Motor neuron (in vitro differentiated cells): ENCODE measurements around the gene SETX. TPM values are rescaled to one million over a fixed set of nuclear protein-coding genes. Genes with fewer than 3 reads are reported as not detected.

Experiments
- ATAC-seq, 8 experiments: fragments of 200-7000 bp; cut with Tn5 transposase; replicated peaks in 6 of 8; 2 replicates each; pipeline ENCODE4 v1.8.0; 2021; ENCODE audit warnings: mild to moderate bottlenecking in 8 of 8, moderate library complexity in 8 of 8
- H3K27ac ChIP-seq, 2 donors: fragments of 250-450 bp; sonication (Bioruptor Pico); 2 replicates each; pipeline ENCODE4 v1.9.0; 2021; ENCODE audit warnings: antibody characterized with exemption in 2 of 2, mild to moderate bottlenecking in 2 of 2, moderate library complexity in 1 of 2
- H3K4me1 ChIP-seq, 2 donors: fragments of 250-450 bp; sonication (Bioruptor Pico); replicated peaks in 1 of 2; 2 replicates each; pipeline ENCODE4 v1.6.1; 2021; ENCODE audit warnings: antibody characterized with exemption in 2 of 2, mild to moderate bottlenecking in 2 of 2, moderate library complexity in 1 of 2
- H3K4me3 ChIP-seq, 5 donors: fragments of 250-450 bp; sonication (Bioruptor Pico); 2 replicates each; pipeline ENCODE4 v1.9.0; 2021; ENCODE audit warnings: antibody characterized with exemption in 5 of 5, mild to moderate bottlenecking in 5 of 5, moderate library complexity in 4 of 5
- WGBS, 10 experiments: fragments of 450-650 bp; shearing (Covaris generic); methylation state at CpG; one replicate each; pipeline ENCODE4 v1.0.0; 2022; 5-methylcytosine and 5-hydroxymethylcytosine counted together
- in situ Hi-C, 9 experiments: fragments of 400-800 bp; cut with MboI; loops; one replicate each; pipeline ENCODE4 v1.15.0; 2021; ENCODE audit warnings: low sequenced_read_pairs in 9 of 9, low pct_unique_long_range_greater_than_20kb in 2 of 9; ENCODE audit not compliant: unreplicated experiment in 9 of 9
- total RNA-seq, 8 experiments: library from RNA; unstranded; fragments of 300-600 nt; gene quantifications; 2 replicates each; pipeline versions ENCODE4 v1.2.3 to v1.2.4, GENCODE V29; 2022

The SETX gene
- total RNA-seq, 8 experiments from 2014 or later, result 23.8 to 55.6 (median 35.8) TPM

GRCh38 chr9:132233138-132233537, 121.6 kb downstream of the SETX start:
- in situ Hi-C loops, result loop anchor here in 2 of 9 experiments (25.0 kb wide), 1 partner anchor 471 kb away; no protein-coding TSS in a partner anchor
- WGBS, 10 experiments, result 60 to 92% methylated on average over 1 to 2 of the region's 3 CpGs; no CpG with 5 or more reads in 8 of the 10 experiments
- no peak overlapping the region for H3K4me3 ChIP-seq
- H3K4me1 ChIP-seq, result peaks cover 7 to 9% of the 10 kb centered on the region in 2 donors
- no peak overlapping the region for H3K27ac ChIP-seq
- no peak for ATAC-seq

DNA sequence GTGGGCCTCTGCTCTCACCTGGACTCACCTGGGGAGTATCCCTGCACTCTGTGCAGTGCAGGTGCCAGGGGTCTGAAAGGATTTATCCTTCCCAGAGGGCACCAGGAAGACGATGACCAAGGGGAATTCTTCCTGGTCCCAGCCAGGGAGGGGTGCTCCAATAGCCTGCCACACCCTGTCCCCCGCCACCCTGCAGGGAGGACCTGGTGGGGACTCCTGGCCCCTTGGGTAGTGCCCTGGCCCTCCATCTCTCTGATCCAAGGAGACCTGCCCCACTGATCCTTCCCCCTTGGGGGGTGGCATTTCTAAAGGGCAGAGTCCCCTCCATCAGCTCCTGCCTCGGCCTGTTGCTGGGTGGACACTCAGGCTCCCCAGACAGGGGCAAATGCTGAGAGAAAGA, 122.3 kb downstream of the SETX start:
- Histone ChIP-seq H3K4me3 (no peak overlapping the region), H3K27ac (no peak overlapping the region), H3K4me1 (peaks cover 7 to 9% of the 10 kb centered on the region in 2 donors)
- 0 to 83% methylated on average over 1 of the region's 3 CpGs; no CpG with 5 or more reads in 8 of the 10 experiments for WGBS, 10 experiments
- in situ Hi-C loops, result loop anchor here in 2 of 9 experiments (25.0 kb wide), 1 partner anchor 470 kb away; no protein-coding TSS in a partner anchor
- no peak for ATAC-seq

DNA sequence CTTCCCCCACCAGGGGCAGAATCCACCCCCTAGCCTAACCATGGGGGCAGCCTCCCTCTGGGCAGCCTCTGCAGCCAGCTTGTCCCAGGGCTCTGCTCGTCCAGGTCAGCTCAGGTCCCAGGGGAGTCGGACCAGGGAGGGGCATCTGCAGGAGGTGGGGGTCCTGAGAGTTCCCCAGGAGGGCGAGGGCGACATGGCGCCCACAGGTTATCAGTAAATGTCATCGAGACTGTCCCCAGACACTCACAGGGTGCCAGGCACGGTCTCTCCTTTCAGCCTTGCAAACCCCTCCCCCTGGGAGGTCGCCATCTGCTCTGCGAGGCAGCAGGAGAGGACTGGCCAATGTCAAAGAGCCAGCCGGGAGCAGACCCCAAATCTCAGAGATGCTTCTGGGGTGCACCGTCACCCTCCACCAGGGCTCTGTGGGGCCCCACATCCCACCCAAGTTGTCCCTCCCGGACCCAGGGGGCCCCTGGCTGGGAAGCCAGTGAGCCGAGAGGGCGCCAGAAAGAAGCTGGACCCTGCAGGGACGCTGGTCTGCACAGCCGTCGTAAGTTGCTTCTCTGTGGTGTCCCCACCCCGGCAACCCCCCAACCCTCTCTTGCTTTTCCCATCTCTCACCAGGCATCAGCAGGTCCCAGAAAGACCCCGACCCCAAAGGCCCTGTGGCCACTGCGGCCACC, 123.6 kb downstream of the SETX start:
- in situ Hi-C loops, result loop anchor here in 2 of 9 experiments (25.0 kb wide), 1 partner anchor 469 kb away; no protein-coding TSS in a partner anchor
- Histone ChIP-seq H3K27ac (no peak overlapping the region), H3K4me1 (peaks cover 7 to 8% of the 10 kb centered on the region in 2 donors), H3K4me3 (no peak overlapping the region)
- peak in 3 of 8 experiments; percentile 14 to 28 (median 18) for ATAC-seq
- WGBS, 10 experiments, result 17 to 100% (median 52%) methylated on average over 1 to 3 of the region's 20 CpGs; no CpG with 5 or more reads in 6 of the 10 experiments

- ATAC-seq, result peak in 4 of 8 experiments; percentile 20 to 56 (median 36)
- 100% methylated on average over 1 of the region's 4 CpGs; no CpG with 5 or more reads in 9 of the 10 experiments for WGBS, 10 experiments
- peaks cover 7% of the 10 kb centered on the region in 2 donors for H3K4me1 ChIP-seq
- H3K27ac ChIP-seq, result no peak overlapping the region
- in situ Hi-C loops, result loop anchor here in 2 of 9 experiments (25.0 kb wide), 1 partner anchor 468 kb away; no protein-coding TSS in a partner anchor
- no peak overlapping the region for H3K4me3 ChIP-seq
Measured at GRCh38 chr9:132230605-132231004, 124.2 kb downstream of the SETX start.

- Histone ChIP-seq H3K4me1 (peaks cover 14 to 21% of the 10 kb centered on the region in 2 donors), H3K27ac (no peak overlapping the region), H3K4me3 (no peak overlapping the region)
- in situ Hi-C loops, result loop anchor here in 2 of 9 experiments (25.0 kb wide), 1 partner anchor 466 kb away; no protein-coding TSS in a partner anchor
- no peak for ATAC-seq
- 57 to 83% (median 67%) methylated on average over 1 to 6 of the region's 12 CpGs; no CpG with 5 or more reads in 4 of the 10 experiments for WGBS, 10 experiments
Measured at GRCh38 chr9:132228062-132228461, 126.7 kb downstream of the SETX start.

- in situ Hi-C loops, result loop anchor here in 2 of 9 experiments (25.0 kb wide), 1 partner anchor 464 kb away; no protein-coding TSS in a partner anchor
- Histone ChIP-seq H3K4me1 (peaks cover 14 to 21% of the 10 kb centered on the region in 2 donors), H3K27ac (no peak overlapping the region), H3K4me3 (no peak overlapping the region)
- no peak for ATAC-seq
- 60 to 100% (median 94%) methylated on average over 1 to 16 of the region's 34 CpGs; no CpG with 5 or more reads in 3 of the 10 experiments for WGBS, 10 experiments
Measured at GRCh38 chr9:132226571-132227430, 128.0 kb downstream of the SETX start.

- no peak overlapping the region for H3K4me3 ChIP-seq
- 50 to 100% (median 80%) methylated on average over 1 to 3 of the region's 3 CpGs; no CpG with 5 or more reads in 1 of the 10 experiments for WGBS, 10 experiments
- no peak for ATAC-seq
- H3K4me1 ChIP-seq, result peaks cover 7 to 14% of the 10 kb centered on the region in 2 donors
- in situ Hi-C loops, result loop anchor here in 2 of 9 experiments (25.0 kb wide), 1 partner anchor 462 kb away; no protein-coding TSS in a partner anchor
- no peak overlapping the region for H3K27ac ChIP-seq
Measured at GRCh38 chr9:132224645-132225044, 130.1 kb downstream of the SETX start.

- no peak for ATAC-seq
- 47 to 100% (median 94%) methylated on average over 1 to 6 of the region's 6 CpGs; no CpG with 5 or more reads in 2 of the 10 experiments for WGBS, 10 experiments
- H3K4me3 ChIP-seq, result no peak overlapping the region
- peaks cover 7 to 17% of the 10 kb centered on the region in 2 donors for H3K4me1 ChIP-seq
- no peak overlapping the region for H3K27ac ChIP-seq
- in situ Hi-C loops, result no loop called here
Measured at GRCh38 chr9:132221941-132222340, 132.8 kb downstream of the SETX start.

- peaks cover 17 to 24% of the 10 kb centered on the region in 2 donors for H3K4me1 ChIP-seq
- WGBS, 10 experiments, result 10 to 100% (median 80%) methylated on average over 1 to 4 of the region's 8 CpGs; no CpG with 5 or more reads in 1 of the 10 experiments
- no peak overlapping the region for H3K4me3 ChIP-seq
- no peak overlapping the region for H3K27ac ChIP-seq
- in situ Hi-C loops, result no loop called here
- no peak for ATAC-seq
Measured at GRCh38 chr9:132218208-132218607, 136.6 kb downstream of the SETX start.

DNA sequence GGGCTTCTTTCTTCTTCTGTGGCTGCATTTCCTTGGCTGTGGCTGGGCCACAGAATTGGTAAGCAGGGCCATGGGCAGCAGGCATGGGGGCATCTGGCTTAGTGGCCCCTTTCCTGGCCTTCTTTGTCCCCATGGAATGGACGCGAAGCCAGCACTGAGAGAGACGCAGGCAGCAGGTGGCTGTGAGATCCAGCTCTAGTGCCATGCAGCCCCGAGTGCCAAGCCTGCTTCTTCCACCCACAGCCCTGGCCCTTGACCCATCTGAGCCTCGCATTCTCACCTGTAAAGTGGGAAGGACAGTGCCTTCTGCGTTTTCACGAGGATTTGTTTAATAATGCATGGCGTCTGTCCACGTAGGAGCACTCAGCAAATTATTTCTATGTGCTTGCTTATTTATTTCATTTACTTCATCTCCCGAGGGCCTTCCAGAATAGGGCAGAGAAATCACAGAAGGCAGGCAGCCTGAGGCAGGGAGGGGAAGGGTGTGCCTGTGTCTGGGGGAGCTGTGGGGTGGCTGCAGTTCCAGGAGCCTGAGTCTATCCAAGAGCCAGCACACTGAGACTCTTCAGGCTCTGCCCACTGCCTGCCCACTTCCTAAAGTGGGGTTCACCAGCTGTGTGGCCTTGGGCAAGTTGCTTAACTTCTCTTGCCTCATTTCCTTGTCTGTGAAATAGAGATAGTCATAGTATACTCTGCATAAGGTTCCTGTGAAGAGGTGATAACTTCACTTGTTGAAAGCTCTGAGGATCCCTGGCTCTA, 137.7 kb downstream of the SETX start:
- Histone ChIP-seq H3K4me3 (no peak overlapping the region), H3K4me1 (peaks cover 17 to 24% of the 10 kb centered on the region in 2 donors), H3K27ac (no peak overlapping the region)
- peak in 2 of 8 experiments; percentile 46 to 69 for ATAC-seq
- WGBS, 10 experiments, result 38 to 100% (median 75%) methylated on average over 1 to 9 of the region's 10 CpGs; no CpG with 5 or more reads in 5 of the 10 experiments
- in situ Hi-C loops, result no loop called here

GRCh38 chr9:132214027-132214622, 140.7 kb downstream of the SETX start:
- in situ Hi-C loops, result no loop called here
- H3K4me1 ChIP-seq, result peaks cover 17 to 24% of the 10 kb centered on the region in 2 donors
- peak; percentile 89 to 95 (median 91) for ATAC-seq
- 15% methylated on average over 14 of the region's 18 CpGs; no CpG with 5 or more reads in 9 of the 10 experiments for WGBS, 10 experiments
- H3K4me3 ChIP-seq, result no peak overlapping the region
- H3K27ac ChIP-seq, result peak overlapping the region; percentile 81 to 83

DNA sequence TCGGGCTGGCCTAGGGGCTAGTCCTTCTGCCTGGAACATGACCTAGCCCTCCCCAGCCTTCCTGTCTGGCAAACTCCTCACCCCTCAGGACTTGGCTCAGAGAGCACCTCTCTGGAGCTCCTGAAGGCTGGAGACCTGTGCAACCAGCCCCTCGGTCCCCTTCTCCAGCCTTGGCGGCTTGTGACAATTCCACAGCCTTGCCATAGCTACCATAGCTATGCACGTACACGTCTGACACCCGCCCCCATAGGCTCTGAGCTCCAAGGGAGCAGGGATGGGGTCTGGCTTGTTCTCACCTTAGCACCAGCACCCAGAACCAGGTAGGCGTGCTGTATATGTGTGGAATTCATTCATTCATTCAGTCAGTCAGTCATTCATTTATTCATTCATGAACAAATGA, 143.2 kb downstream of the SETX start:
- ATAC-seq, result no peak
- Histone ChIP-seq H3K27ac (no peak overlapping the region), H3K4me1 (peaks cover 17 to 21% of the 10 kb centered on the region in 2 donors), H3K4me3 (no peak overlapping the region)
- in situ Hi-C loops, result no loop called here
- WGBS, 10 experiments, result 100% methylated on average over 1 of the region's 7 CpGs; no CpG with 5 or more reads in 9 of the 10 experiments
